ENCODE data around the gene CXorf49B. TPM values are rescaled to one million over a fixed set of nuclear protein-coding genes. Genes with fewer than 3 reads are reported as not detected.
"Not testable (repeated sequence)": the region's sequence is repeated elsewhere in the genome, so short reads cannot be mapped to it uniquely, and the experiment has no call there.

CXorf49B gene
- total RNA-seq, 2 experiments from 2014 or later = not detected

DNA sequence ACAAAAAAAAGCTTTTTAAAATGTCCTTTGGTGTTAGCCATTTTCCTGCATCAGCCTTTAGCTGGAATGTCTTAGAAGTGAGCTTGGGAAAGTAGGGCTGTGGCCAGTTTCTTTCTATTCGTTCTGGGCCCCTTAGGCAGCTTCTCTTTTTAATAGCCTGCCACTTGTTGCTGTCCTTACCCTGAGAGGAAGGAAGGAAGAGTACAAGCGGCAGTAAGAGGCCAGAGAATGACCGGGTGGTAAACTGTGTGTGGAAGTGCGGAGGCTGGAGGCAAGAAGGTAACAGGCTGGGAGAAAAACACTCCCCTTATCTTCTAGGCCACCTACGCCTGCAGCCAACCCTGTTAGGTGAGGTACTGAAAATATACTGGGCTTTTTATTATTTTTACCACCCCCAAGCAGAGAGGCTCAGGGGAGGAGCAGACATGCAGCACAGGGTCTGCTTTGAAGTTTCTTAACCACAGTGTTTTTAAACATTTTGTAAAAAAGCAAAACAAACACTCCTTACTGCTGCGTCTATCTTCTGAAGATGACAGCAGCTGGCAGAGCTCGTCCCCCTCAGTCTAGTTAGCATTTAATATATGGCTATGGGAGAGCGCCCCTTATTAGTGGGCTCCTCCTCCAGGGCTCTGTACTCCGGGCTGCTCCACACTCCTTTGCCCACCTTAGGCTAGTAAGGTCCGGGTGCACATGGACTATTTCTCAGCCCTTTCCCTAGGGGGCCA is 19.2 kb downstream of the CXorf49B start:
- peak; percentile 20 for ATAC-seq
- H3K4me1 Mint-ChIP-seq; DNase-seq; intact Hi-C loops (cut with DNase I, micrococcal nuclease); H3K27ac Mint-ChIP-seq; H3K9me3 Mint-ChIP-seq (ENCODE audit: low read depth); CTCF ChIA-PET; POLR2A ChIA-PET; H3K36me3 Mint-ChIP-seq (ENCODE audit: low read depth); H3K27me3 Mint-ChIP-seq; H3K4me3 Mint-ChIP-seq: not testable (repeated sequence)

DNA sequence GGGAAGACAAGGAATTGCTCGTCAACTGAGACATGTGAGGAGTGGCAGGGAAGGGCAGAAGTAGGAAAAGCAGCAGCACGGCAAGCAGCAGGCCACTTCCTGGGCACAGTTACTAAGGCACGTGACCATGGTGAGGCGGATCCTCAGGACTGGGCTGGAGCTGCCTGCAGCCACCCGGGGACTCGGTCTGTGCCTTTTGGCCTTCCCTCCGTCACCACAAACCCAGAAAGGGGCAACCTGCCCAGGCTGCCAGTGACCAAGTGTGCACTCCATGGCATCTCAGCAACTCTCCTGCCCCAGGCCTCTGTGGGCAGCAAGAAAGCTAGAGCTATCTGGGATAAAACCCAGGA is 19.8 kb downstream of the CXorf49B start:
- ATAC-seq; POLR2A ChIA-PET; H3K4me3 Mint-ChIP-seq; H3K36me3 Mint-ChIP-seq (ENCODE audit: low read depth); H3K4me1 Mint-ChIP-seq; CTCF ChIA-PET; H3K27me3 Mint-ChIP-seq; H3K27ac Mint-ChIP-seq; H3K9me3 Mint-ChIP-seq (ENCODE audit: low read depth); DNase-seq; intact Hi-C loops (cut with DNase I, micrococcal nuclease): not testable (repeated sequence)

DNA sequence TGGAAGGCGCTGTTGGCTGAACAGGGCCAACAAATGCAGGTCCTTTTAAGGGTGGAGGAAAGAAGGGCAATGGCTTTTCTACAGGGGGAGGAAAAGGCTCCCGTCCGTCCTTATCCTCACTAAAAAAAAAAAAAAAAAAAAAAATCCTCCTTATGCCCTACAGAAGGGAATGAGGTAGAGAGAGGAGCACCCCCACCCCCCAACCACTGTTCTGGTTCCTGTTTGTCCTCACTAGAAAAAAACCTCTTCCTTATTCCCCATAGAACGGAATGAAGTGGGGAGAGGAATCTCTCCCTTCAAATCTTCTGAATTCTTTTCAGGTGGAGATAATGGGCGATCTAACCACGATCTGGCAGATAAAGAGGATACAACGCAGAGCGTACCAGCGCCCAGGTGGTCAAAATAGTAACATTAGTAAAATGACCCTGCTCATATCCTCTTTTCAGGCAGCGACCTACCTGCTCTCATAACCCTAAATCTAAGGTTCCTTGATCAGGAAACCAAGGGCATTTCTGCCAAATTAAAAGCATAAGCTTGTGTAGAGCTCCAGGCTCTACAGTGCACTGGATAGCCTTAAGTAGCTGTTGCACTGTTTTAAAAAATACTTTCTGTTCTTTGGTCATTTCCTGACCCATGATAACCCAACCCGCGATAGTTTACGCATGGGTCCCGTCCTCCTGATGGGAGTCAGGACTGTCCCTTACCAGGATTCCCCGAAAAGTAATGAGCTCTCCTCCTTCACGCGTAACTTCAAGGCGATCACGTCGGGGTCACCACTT is 20.6 kb downstream of the CXorf49B start:
- H3K4me1 Mint-ChIP-seq; H3K27ac Mint-ChIP-seq; DNase-seq; POLR2A ChIA-PET; CTCF ChIA-PET; H3K27me3 Mint-ChIP-seq; H3K36me3 Mint-ChIP-seq (ENCODE audit: low read depth); intact Hi-C loops (cut with DNase I, micrococcal nuclease); H3K9me3 Mint-ChIP-seq (ENCODE audit: low read depth); H3K4me3 Mint-ChIP-seq: not testable (repeated sequence)
- peak; percentile 27 for ATAC-seq

DNA sequence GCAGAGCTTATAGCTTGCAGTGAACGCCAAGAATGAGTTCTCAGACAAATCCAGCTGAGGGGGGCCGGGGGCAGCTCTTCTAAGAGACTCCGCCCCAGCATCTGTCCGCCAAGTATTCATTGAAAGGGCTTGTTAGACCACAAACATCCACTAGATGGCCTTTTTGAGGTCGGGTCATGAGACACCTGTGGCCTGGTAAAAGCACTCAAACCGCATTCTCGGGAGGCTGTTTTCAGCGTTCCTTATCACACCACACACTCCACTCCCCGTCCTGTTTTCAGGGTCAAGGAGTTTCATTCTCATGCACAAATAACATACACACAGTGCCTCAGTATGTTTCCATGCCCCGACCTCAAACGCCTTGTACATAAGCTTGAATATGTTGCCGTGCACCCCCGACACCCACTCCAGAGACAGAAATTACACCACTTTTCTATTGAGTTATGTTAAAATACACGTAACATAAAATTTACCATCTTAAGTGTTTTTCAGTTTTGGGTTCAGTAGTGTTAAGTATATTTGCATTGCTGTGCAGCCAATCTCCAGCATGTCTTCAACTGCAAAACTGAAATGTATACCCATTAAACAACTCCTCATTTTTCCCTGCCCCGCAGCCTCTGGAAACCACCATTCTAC is 21.3 kb downstream of the CXorf49B start:
- not testable (repeated sequence) for H3K36me3 Mint-ChIP-seq (ENCODE audit: low read depth)

DNA sequence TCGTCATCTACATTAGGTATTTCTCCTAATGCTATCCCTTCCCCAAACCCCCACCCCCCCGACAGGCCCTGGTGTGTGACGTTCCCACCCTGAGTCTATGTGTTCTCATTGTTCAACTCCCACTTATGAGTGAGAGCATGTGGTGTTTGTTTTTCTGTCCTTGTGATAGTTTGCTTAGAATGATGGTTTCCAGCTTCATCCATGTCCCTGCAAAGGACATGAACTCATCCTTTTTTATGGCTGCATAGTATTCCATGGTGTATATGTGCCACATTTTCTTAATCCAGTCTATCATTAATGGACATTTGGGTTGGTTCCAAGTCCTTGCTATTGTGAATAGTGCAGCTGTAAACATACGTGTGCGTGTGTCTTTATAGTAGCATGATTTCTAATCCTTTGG is 43.3 kb downstream of the CXorf49B start:
- intact Hi-C loops (cut with DNase I, micrococcal nuclease); H3K4me3 Mint-ChIP-seq; DNase-seq: not testable (repeated sequence)

More for the DNA sequence above, 21.3 kb downstream of the CXorf49B start:
- CTCF ChIA-PET; H3K4me1 Mint-ChIP-seq; POLR2A ChIA-PET; H3K4me3 Mint-ChIP-seq; DNase-seq; H3K27me3 Mint-ChIP-seq; intact Hi-C loops (cut with DNase I, micrococcal nuclease); H3K9me3 Mint-ChIP-seq (ENCODE audit: low read depth); H3K27ac Mint-ChIP-seq: not testable (repeated sequence)
- peak; percentile 79 for ATAC-seq

DNA sequence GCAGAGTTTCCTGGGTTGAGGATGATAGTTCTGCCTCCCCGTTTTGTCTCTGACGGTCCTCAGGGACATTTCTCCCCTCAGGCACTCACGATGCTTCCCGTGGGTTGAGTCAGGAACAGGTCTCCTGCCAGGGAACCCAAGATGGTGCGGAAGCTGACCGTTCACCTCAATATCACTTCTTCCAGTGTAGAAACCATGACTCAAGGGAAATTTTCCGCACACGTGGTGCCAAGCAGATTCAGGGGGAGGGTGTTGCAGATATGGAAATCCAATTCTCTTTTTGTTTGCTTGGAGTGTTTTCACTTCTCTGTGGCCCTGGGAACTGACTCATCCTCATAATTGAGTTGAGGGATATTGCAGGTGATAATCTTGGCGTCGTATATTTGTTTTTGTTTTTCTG is 46.7 kb downstream of the CXorf49B start:
- intact Hi-C loops (cut with DNase I, micrococcal nuclease) = no loop called here
- Mint-ChIP-seq H3K36me3 (ENCODE audit: low read depth) (no peaks in the 10 kb centered on the region), H3K9me3 (ENCODE audit: low read depth) (no peaks in the 10 kb centered on the region), H3K27ac (no peak overlapping the region), H3K4me3 (no peak overlapping the region), H3K27me3 (no peaks in the 10 kb centered on the region), H3K4me1 (no peaks in the 10 kb centered on the region)
- ChIA-PET POLR2A (no interaction called here), CTCF (no interaction called here)
- ATAC-seq (no peak), DNase-seq (no peak)

More for the DNA sequence above, 43.3 kb downstream of the CXorf49B start:
- CTCF ChIA-PET; H3K27me3 Mint-ChIP-seq; H3K27ac Mint-ChIP-seq; POLR2A ChIA-PET; ATAC-seq; H3K36me3 Mint-ChIP-seq (ENCODE audit: low read depth); H3K4me1 Mint-ChIP-seq; H3K9me3 Mint-ChIP-seq (ENCODE audit: low read depth): not testable (repeated sequence)

DNA sequence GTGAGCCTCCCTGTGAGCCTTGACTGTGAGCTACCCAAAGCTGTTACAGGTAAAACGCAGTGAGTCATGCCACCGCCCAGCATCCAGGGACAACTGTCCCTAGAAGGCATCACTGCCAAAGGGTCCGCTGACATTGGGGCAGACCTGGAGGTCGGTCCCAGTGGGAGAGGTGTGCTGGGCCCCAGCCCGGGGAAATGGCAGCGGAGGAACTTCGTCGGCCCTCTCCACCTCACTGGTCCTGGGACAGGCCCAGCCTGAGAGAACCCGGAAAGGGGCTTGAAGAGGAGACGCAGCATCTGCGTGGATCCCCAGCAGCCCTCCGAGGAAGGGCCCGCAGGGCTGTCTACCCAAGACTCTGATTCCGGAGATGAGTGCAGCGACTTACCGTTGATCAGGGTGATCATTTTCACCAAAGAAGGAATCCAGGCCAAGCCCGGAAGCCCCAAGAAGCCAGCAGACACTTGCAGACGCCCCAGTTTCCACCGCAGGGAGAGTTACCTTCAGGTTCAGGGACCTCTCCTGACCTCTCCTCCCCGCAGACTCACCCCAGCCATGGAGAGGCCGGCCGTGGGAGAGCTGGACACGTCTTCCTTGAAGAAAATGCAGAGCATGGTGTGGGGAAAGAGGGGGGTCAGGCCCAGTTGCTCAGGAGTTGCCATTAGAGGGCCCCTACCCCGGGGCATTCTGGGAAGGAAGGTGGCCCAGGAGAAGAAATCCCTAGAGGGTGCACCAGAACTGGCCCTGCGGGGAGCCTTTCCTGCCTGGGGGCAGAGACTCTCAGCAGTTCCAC is 51.2 kb downstream of the CXorf49B start:
- intact Hi-C loops (cut with DNase I, micrococcal nuclease) = no loop called here
- CTCF ChIA-PET = no interaction called here
- peaks cover 2% of the 10 kb centered on the region for H3K27me3 Mint-ChIP-seq

DNA sequence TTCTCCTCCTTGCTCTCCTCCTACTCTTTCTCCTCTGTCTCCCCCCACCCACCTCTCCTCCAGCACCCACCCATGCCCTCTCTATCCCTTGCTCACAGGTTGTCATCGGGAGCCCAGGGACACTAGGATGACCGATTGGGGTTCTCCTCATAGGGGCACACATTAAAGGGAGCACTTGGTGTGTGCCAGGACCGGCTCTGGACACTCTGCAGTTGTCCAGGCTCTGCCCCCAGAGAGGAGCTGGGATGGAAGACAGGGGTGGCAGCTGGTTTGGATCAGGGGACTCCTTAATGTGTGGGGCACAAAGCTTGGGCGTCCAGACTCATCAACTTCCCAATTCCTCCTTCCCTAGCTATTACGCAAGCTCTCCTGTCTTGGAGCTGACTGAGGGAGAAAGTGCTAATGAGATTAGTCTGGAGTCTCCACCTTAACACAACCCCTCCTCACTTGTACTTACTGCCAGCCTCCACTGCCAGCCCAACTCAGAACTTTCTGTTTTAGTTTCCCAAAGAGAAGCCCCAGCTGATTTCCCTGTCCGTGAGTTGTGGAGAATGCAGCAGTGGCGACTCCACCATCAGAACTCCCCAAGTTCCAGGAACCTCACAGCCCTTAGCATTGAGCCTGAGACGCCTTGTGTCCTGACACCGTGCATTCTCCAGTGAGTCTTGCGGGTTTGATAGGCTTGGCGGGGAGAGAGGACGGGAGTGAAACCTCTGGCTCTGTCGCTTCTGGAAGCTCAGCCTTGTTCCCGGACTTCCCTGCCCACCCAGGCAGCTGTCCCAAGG is 52.2 kb downstream of the CXorf49B start:
- no peaks in the 10 kb centered on the region for H3K36me3 Mint-ChIP-seq (ENCODE audit: low read depth)
- peaks cover 2% of the 10 kb centered on the region for H3K27me3 Mint-ChIP-seq
- H3K27ac Mint-ChIP-seq = no peak overlapping the region
- no peak for DNase-seq
- H3K9me3 Mint-ChIP-seq (ENCODE audit: low read depth) = no peaks in the 10 kb centered on the region
- CTCF ChIA-PET = no interaction called here
- no peak overlapping the region for H3K4me3 Mint-ChIP-seq
- no peak for ATAC-seq
- intact Hi-C loops (cut with DNase I, micrococcal nuclease) = no loop called here
- POLR2A ChIA-PET = no interaction called here
- no peaks in the 10 kb centered on the region for H3K4me1 Mint-ChIP-seq

More for the DNA sequence above, 51.2 kb downstream of the CXorf49B start:
- no peaks in the 10 kb centered on the region for H3K36me3 Mint-ChIP-seq (ENCODE audit: low read depth)
- H3K9me3 Mint-ChIP-seq (ENCODE audit: low read depth) = no peaks in the 10 kb centered on the region
- no peak overlapping the region for H3K4me3 Mint-ChIP-seq
- POLR2A ChIA-PET = no interaction called here
- no peaks in the 10 kb centered on the region for H3K4me1 Mint-ChIP-seq
- ATAC-seq = no peak
- DNase-seq = no peak
- H3K27ac Mint-ChIP-seq = no peak overlapping the region

DNA sequence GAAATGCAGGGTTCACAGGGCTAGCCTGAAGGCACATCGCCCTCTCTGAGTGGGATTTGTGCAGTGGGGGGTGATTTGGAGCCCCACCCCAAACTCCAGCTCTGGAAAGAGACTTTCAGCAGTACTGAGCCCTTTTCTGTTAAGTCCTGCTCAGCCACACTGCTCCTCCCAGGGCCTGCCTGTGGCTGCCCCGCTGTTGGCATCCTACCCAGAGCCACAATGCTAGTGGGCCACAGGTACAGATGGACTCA is 52.7 kb downstream of the CXorf49B start:
- no peak for DNase-seq
- intact Hi-C loops (cut with DNase I, micrococcal nuclease) = no loop called here
- CTCF ChIA-PET = no interaction called here

More for the DNA sequence above, 52.7 kb downstream of the CXorf49B start:
- ATAC-seq = no peak
- H3K27me3 Mint-ChIP-seq = peaks cover 2% of the 10 kb centered on the region
- no peak overlapping the region for H3K27ac Mint-ChIP-seq
- POLR2A ChIA-PET = no interaction called here
- H3K36me3 Mint-ChIP-seq (ENCODE audit: low read depth) = no peaks in the 10 kb centered on the region
- no peaks in the 10 kb centered on the region for H3K9me3 Mint-ChIP-seq (ENCODE audit: low read depth)
- no peak overlapping the region for H3K4me3 Mint-ChIP-seq
- no peaks in the 10 kb centered on the region for H3K4me1 Mint-ChIP-seq
